Fibroblast of lung (primary cell): ENCODE results near the gene USP32.

Experiments
- EZH2 ChIP-seq: IDR thresholded peaks from 2 replicates; pipeline ENCODE4 v1.5.1; 2012; ENCODE audit warnings: low read length, control low read depth, mild to moderate bottlenecking; ENCODE audit errors: missing control alignments
- TF ChIP-seq, protein P1 (sequence below), 2 donors: IDR thresholded peaks in 1 of 2; conservative IDR thresholded peaks in 1 of 2; 1 replicate in 1 of 2; 2 replicates in 1 of 2; pipeline ENCODE4 v1.5.1; 2011 to 2012; ENCODE audit warnings: low read length in 2 of 2, control low read depth in 1 of 2, inconsistent platforms in 1 of 2, low read depth in 1 of 2, mild to moderate bottlenecking in 1 of 2

DNA sequence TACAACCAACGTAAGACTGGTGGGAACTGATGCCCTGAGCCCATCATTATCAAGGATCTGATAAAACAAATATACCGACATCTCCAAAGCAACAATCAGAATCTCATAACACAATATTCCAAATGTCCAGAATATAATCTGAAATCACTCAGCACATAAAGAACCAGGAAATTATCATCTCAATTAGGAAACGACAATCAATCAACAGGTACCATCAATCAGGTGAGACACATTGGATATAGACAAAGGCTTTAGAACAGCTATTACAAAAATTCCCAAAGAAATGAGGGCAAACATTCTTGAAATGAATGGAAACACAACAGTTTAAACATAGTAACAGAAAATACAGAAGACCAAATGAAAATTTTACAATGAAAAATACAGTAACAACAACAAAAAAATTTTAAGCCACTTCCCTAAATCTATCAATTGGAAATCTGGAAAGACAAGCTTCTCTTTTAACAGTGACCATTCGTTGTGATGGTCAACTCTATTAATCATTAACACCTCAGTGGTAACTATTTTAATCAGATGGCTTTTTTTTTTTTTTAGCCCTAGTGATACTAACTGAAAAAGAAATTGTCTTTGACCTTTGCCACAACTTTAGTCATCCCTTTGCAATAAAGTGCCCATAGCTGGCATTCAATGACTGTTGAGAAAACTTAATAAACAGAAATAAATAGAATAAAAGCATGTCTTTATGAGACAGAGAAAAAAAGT, 70.4 kb downstream of the USP32 start:
- TF ChIP-seq, protein P1, sequence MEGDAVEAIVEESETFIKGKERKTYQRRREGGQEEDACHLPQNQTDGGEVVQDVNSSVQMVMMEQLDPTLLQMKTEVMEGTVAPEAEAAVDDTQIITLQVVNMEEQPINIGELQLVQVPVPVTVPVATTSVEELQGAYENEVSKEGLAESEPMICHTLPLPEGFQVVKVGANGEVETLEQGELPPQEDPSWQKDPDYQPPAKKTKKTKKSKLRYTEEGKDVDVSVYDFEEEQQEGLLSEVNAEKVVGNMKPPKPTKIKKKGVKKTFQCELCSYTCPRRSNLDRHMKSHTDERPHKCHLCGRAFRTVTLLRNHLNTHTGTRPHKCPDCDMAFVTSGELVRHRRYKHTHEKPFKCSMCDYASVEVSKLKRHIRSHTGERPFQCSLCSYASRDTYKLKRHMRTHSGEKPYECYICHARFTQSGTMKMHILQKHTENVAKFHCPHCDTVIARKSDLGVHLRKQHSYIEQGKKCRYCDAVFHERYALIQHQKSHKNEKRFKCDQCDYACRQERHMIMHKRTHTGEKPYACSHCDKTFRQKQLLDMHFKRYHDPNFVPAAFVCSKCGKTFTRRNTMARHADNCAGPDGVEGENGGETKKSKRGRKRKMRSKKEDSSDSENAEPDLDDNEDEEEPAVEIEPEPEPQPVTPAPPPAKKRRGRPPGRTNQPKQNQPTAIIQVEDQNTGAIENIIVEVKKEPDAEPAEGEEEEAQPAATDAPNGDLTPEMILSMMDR (conservative IDR thresholded peaks at IDR 0.05 in 1 of 2, IDR thresholded peaks at IDR 0.05 in 1 of 2; ENCODE audit: low read depth in 1 of 2, low read length in 2 of 2): no peak
- TF ChIP-seq EZH2: no peak
